ENCODE results near the gene BCLAF3. TPM values are rescaled to one million over a fixed set of nuclear protein-coding genes. Genes with fewer than 3 reads are reported as not detected.

The BCLAF3 gene
- total RNA-seq, 1 experiment from 2014 or later: 5.3 TPM

DNA sequence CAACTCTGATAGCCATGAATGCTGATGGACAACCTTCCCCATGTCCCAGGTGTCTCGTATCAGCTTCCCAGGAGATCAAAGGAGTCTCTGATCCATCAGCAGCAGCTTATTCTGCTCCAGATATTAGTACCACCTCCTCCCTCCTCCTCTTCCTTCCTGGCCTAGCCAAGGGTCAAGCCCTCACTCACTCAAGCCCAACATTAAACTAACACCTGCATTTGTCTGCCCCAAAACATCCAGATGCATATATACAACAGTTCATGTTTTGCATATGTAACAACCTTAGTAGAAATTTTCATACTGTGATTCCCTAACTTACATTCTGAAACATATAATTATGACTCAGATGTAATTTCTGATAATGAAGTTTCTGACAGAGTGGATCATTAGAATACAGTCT, 29.9 kb downstream of the BCLAF3 start:
- TF ChIP-seq, protein P1, sequence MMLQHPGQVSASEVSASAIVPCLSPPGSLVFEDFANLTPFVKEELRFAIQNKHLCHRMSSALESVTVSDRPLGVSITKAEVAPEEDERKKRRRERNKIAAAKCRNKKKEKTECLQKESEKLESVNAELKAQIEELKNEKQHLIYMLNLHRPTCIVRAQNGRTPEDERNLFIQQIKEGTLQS (IDR thresholded peaks at IDR 0.05): no peak
- TF ChIP-seq, protein P2, sequence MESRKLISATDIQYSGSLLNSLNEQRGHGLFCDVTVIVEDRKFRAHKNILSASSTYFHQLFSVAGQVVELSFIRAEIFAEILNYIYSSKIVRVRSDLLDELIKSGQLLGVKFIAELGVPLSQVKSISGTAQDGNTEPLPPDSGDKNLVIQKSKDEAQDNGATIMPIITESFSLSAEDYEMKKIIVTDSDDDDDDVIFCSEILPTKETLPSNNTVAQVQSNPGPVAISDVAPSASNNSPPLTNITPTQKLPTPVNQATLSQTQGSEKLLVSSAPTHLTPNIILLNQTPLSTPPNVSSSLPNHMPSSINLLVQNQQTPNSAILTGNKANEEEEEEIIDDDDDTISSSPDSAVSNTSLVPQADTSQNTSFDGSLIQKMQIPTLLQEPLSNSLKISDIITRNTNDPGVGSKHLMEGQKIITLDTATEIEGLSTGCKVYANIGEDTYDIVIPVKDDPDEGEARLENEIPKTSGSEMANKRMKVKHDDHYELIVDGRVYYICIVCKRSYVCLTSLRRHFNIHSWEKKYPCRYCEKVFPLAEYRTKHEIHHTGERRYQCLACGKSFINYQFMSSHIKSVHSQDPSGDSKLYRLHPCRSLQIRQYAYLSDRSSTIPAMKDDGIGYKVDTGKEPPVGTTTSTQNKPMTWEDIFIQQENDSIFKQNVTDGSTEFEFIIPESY (IDR thresholded peaks at IDR 0.05; ENCODE audit: extremely low read depth, insufficient replicate concordance, low read length): no peak
- TF ChIP-seq EZH2 (IDR thresholded peaks at IDR 0.05) (no peak), FOSL1 (IDR thresholded peaks at IDR 0.05; ENCODE audit: low read depth) (no peak), TCF7L2 (IDR thresholded peaks at IDR 0.05; ENCODE audit: borderline replicate concordance, extremely low read depth, insufficient read depth, insufficient read length) (no peak), ZNF274 (IDR thresholded peaks at IDR 0.05; ENCODE audit: low read depth, low read length) (no peak), POLR2A (IDR thresholded peaks at IDR 0.05; ENCODE audit: borderline replicate concordance, extremely low read depth, insufficient read depth, insufficient read length) (no peak), YY1 (IDR thresholded peaks at IDR 0.05; ENCODE audit: extremely low read depth, insufficient replicate concordance, low read depth, low read length) (no peak), SRF (IDR thresholded peaks at IDR 0.05; ENCODE audit: low read depth) (no peak), RAD21 (IDR thresholded peaks at IDR 0.05; ENCODE audit: low read depth) (no peak), JUND (IDR thresholded peaks at IDR 0.05) (no peak), SP1 (IDR thresholded peaks at IDR 0.05; ENCODE audit: low read depth) (no peak), CEBPB (IDR thresholded peaks at IDR 0.05; ENCODE audit: low read depth) (no peak), EGR1 (IDR thresholded peaks at IDR 0.05; ENCODE audit: low read depth) (no peak), ZFX (IDR thresholded peaks at IDR 0.05) (no peak), CBX3 (IDR thresholded peaks at IDR 0.05; ENCODE audit: low read depth) (no peak), EZH2phosphoT487 (IDR thresholded peaks at IDR 0.05; ENCODE audit: borderline replicate concordance) (no peak), SIN3A (IDR thresholded peaks at IDR 0.05; ENCODE audit: low read depth) (no peak)
- TF ChIP-seq, protein P3, sequence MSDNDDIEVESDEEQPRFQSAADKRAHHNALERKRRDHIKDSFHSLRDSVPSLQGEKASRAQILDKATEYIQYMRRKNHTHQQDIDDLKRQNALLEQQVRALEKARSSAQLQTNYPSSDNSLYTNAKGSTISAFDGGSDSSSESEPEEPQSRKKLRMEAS (IDR thresholded peaks at IDR 0.05): no peak
- TF ChIP-seq, protein P4, sequence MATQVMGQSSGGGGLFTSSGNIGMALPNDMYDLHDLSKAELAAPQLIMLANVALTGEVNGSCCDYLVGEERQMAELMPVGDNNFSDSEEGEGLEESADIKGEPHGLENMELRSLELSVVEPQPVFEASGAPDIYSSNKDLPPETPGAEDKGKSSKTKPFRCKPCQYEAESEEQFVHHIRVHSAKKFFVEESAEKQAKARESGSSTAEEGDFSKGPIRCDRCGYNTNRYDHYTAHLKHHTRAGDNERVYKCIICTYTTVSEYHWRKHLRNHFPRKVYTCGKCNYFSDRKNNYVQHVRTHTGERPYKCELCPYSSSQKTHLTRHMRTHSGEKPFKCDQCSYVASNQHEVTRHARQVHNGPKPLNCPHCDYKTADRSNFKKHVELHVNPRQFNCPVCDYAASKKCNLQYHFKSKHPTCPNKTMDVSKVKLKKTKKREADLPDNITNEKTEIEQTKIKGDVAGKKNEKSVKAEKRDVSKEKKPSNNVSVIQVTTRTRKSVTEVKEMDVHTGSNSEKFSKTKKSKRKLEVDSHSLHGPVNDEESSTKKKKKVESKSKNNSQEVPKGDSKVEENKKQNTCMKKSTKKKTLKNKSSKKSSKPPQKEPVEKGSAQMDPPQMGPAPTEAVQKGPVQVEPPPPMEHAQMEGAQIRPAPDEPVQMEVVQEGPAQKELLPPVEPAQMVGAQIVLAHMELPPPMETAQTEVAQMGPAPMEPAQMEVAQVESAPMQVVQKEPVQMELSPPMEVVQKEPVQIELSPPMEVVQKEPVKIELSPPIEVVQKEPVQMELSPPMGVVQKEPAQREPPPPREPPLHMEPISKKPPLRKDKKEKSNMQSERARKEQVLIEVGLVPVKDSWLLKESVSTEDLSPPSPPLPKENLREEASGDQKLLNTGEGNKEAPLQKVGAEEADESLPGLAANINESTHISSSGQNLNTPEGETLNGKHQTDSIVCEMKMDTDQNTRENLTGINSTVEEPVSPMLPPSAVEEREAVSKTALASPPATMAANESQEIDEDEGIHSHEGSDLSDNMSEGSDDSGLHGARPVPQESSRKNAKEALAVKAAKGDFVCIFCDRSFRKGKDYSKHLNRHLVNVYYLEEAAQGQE (IDR thresholded peaks at IDR 0.05; ENCODE audit: low read depth): no peak
- Histone ChIP-seq H3K9ac (ENCODE audit: low read length) (no peak overlapping the region), H3K4me3 (replicated peaks in 1 of 2; ENCODE audit: low read depth in 1 of 2, low read length in 2 of 2) (no peak overlapping the region), H3K27ac (ENCODE audit: low read depth, low read length) (no peak overlapping the region), H2AFZ (ENCODE audit: low read depth, low read length, poor library complexity, severe bottlenecking) (no peak overlapping the region), H3K79me2 (ENCODE audit: insufficient read depth, low read length) (no peaks in the 10 kb centered on the region), H3K4me1 (ENCODE audit: control insufficient read depth in 1 of 2, insufficient read depth in 2 of 2, low read length in 2 of 2) (peaks cover 0 to 7% of the 10 kb centered on the region in 2 experiments; a peak in 2 of 4 replicates), H3K9me2 (ENCODE audit: insufficient read depth) (no peaks in the 10 kb centered on the region), H3K27me3 (ENCODE audit: insufficient read depth, low read length) (no peaks in the 10 kb centered on the region), H4K20me1 (ENCODE audit: insufficient read depth) (no peaks in the 10 kb centered on the region), H3K36me3 (ENCODE audit: control insufficient read depth in 1 of 2, insufficient read depth in 2 of 2, low read length in 2 of 2) (no peaks in the 10 kb centered on the region; a peak in 1 of 4 replicates), H3K4me2 (ENCODE audit: low read length) (no peak overlapping the region), H3K9me3 (ENCODE audit: control insufficient read depth in 1 of 2, insufficient read depth in 1 of 2, low read depth in 1 of 2, low read length in 2 of 2) (no peaks in the 10 kb centered on the region)
- RAD21 ChIA-PET (ENCODE audit: low non-redundant PET in 1 of 2, low total read pairs in 2 of 2, uncharacterized antibody in 2 of 2, unreplicated experiment in 2 of 2): no interaction called here
- CTCF ChIA-PET: no interaction called here
- ATAC-seq (no peak), DNase-seq (ENCODE audit: low read depth, low spot score) (no peak)
- POLR2A ChIA-PET: no interaction called here
- intact Hi-C loops (cut with micrococcal nuclease): no loop called here
- no TSS peak for BruUV-seq (replicated peaks)
